HG03039 (cell line): Measurements from ENCODE around the gene GNPTAB.

Experiments used
- ATAC-seq: cut with Tn5 transposase; IDR thresholded peaks from one replicate; pipeline ENCODE4 v1.9.1; 2021; ENCODE audit warnings: mild to moderate bottlenecking, moderate library complexity; ENCODE audit not compliant: unreplicated experiment

The GNPTAB gene

DNA sequence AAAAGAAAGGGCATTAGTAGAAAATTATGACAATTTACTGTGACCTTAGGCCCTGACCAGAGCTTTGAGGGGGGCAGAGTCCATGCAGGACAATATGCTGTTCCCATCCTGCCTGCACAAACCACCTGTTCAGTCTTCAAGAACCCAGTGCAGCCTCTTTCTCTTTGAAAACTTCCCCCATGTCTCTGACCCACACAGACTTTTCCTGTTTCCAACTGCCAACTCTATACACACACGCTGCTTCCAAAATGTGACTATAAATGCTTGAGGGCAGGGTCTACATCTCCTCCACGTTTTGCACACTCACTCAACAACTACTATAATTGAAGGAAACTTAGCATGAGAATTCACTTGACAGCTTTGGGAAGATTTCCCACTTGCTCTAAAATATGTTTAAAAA, 54.9 kb downstream of the GNPTAB start:
- ATAC-seq = no peak

DNA sequence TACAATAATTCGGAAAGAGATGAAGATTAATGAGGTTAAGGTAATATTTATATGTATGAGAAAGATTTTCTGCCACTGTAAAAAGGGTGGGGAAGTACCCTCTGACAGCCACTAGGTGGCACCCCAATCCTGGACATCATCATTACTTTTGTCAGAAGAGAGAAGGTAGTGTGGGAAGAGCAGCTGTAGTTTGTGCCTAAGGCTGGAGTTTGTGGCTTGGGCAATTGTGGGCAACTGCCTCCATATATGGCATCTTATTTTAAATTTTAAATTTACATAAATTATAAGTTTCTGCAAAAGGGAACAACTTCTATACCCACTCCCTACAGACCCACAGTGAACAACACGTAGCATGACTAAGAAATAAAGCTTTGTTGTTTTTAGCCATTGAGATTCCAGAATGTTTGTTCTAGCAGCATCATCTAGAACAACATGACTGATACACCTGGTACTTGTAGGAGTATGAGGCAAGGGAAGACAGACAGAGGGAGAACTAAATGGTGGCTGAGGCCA, 57.1 kb downstream of the GNPTAB start:
- peak; percentile 67 for ATAC-seq

DNA sequence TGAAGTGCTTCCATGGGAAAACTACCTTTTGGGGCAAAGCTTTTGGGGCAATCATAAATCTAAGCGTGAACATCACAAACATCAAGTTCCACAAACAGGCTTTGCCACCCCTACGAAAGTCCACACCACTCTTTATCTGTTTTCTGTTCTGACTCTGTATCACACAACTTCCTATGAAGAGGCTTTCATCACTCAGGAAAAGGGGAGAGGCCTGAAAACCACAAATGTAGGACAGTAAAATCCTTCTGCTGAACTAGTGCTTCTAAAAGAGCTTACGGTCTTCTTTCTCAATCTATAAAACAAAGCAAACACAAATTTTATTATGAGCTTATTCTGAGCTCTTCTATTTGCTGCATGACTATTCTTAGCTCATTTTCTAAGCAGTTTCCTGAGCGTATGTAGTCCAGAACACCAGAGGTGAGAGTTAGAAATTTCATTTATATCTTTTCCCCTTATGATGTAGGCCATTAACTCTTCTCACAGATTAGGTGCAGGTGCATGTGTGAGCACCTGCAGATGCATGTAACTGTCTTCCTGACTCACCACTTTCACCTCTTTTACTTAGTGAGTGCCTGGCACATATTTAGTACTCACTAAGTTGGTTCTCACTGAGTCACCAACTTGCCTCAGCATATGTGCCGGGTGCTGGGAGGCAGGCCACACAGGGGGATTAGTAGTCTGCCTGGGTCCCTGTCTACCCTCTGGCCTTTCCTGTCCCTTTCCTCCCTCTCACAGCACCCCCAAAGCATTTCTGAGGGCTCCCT, 58.6 kb downstream of the GNPTAB start:
- ATAC-seq = no peak

DNA sequence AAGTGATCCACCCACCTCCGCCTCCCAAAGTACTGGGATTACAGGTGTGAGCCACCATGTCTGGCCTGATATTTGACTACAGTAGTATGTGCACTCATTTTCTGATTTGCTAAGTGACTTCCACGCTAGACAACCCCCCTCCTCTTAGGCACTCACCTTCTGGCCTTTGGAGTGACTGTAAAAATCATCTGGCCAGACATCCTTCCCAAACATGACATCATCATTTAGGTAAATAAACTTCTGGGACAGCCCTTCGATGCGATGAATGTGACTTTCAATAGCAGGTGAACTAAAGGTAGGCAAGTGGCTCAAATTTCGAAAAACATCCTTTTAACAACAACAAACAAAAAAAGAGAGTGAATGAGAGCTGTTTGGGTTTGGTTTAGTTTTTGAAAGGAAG, 60.9 kb downstream of the GNPTAB start:
- no peak for ATAC-seq

DNA sequence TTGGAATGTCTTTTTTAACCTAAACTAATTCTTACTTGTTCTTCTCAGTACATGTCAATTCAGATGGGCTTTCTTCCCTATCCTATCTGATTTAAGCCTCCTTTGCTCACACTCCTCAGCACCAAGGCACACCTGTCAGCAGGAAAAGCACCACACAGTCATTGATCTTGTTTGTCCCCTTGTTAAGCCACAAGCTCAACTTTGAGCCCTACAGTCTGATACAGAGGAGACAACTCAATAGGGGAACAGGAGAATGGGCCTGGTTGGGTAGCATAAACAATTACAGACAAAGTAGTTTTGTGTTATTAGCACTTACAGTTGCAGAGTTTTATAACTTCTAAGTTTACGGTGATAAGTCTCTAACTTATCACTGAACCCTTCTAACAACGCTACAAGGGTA, 62.0 kb downstream of the GNPTAB start:
- no peak for ATAC-seq

DNA sequence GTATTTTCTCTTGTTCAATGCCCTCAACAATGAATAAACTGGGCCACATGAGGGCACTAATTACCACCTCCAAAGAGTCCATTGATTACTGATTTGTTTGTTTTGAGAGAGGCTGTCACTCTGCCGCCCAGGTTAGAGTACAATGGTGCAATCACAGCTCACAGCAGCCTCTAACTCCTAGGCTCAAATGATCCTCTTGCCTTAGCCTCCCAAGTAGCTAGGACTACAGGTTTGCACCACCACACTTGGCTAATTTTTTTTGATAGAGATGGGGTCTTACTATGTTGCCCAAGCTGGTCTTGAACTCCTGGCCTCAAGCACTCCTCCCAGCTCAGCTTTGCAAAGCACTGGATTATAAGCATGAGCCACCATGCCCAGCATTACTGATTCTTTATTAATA, 63.2 kb downstream of the GNPTAB start:
- ATAC-seq = no peak

DNA sequence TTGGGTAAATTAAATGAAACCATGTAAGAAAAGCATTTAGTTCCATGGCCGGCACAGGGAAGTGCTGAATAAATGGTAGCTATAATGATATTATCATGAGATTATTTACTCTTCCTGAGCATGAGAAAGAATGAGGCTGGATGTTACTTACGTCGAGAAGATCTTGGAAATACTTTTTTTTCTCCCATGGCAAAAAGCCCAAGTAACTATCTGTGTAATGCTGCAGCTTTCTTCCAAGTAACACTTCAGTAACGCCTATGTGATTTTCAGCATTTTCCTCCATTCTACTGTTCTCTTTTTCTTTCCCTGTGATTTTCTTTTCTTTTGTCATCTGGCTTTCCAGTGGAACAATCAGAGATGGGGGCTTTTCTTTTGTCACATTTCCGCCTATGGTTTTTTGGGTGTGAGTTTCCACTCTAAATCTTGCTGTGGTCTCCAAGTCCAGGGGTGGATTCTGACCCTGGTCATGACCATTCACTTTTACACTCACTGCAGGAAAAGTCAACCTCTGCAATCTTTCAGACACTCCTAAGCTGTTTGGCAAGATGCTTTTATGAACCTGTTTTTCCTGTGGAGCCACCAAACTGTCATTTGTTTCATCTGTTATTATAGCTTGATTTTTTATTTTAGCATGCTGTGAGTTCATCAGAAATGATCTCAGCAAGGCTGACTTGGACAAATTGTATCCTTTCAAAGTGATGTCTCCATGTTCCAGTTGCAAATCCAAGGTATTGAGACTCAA, 66.5 kb downstream of the GNPTAB start:
- no peak for ATAC-seq

DNA sequence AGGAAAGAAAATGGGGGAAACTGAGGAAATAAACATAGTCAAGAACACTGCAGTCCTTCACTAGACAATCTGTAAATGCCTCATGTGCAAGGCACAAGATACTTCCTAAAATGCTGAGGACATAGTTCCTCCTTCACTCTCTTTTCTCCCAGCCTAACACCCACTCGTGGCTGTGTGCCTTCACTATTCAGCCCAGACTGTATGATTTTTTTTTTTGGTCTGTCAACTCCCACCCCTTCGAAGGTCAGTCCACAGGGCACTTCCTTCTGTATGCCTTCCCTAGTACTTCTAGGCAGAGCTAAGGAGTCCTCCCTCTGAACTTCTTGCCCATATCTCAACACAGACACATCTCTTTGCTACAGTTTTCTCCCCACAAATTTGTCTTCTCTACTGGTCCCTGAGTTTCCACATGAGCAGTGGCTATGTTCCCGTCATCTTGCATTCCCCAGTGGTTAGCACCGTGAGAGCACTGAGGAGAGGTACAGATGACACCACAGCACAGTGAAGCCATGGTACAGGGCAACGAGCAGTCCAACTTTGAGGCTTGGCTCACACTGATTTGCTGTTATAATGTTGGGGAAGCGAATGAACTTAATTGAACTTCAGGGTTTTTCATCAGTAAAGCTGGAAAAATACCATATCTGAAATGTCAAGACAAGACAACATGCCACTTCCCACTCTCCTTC, 67.4 kb downstream of the GNPTAB start:
- no peak for ATAC-seq

DNA sequence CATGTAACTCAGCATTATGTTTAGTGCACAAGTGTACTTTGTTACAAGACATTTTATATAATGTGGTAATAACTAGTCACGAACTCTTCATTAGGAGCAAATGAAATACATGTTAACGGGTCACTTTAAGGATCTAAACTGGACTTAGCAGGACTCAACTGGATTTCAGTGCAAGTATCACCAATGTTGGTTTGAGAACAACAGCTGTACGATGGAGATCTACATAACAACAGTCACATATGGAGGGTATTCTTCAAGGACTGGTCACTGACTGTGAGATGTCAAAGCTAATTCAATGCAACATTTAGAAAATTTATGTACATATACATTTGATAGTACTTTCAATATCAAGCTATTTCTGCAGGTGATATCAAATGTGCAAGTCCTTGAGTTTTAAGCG, 69.0 kb downstream of the GNPTAB start:
- no peak for ATAC-seq

DNA sequence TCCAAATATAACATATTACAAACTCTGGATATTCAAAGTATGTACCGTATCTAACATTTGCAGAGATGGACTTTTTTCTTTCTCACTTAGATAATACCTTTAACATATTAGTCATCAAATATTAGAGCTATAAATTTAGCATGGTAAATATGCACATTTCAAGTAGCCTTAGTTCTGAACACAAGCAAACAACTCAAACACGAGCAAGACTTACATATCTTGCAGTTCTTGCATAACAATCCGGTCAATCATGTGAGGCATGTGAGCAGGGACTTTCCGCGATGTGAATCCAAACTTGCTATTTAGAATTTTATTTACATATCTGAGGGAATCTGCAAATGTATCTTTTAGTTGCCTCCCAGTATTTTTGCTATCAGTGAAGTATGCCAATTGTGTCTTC, 69.4 kb downstream of the GNPTAB start:
- ATAC-seq = no peak

DNA sequence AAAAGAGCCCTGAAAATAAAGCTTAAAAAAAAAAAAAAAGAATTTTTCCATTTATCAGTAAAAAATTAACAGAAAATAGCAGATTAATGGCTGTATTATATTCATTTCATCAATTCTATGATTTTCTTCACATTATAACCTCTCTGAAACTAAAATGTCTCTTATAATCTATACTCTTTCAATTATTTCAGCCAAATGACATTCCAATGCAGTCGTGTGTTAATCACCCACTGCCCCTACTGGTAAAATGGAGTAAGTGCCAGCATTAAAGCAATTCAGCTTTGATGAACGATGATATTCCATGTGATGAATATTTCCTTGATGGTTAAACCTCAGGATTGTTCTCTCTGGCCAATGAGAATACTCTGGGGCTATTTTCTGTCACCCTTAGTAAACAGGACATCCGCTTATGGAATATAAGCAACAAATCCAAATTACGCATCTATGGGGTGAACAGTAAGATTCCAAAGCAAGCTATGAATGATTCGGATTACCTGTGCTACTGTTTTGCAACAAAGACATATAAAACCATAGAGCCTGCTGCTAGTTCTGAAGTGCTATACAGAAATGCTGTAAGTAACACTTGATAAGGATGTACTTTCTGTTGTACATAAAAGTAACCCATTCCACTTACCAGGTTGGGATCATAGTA, 71.2 kb downstream of the GNPTAB start:
- ATAC-seq = no peak

DNA sequence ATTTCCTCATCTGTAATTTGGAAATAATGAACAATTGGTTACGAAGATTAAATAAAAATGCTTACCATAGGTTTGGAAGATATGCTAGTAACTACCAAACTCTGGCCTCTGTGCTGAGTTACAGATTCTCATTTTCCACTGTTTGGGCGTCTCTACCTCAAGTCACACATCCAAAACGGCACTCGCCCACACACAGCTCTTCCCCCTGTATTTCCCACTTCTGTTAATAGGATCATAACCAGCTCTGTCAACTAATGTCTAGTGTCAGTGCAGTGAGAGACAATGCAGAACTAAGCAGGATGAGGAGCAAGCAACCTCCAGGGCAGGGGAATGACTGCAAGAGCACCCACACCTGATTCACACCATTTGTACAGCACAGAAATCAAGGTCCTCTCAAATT, 80.6 kb downstream of the GNPTAB start:
- no peak for ATAC-seq

DNA sequence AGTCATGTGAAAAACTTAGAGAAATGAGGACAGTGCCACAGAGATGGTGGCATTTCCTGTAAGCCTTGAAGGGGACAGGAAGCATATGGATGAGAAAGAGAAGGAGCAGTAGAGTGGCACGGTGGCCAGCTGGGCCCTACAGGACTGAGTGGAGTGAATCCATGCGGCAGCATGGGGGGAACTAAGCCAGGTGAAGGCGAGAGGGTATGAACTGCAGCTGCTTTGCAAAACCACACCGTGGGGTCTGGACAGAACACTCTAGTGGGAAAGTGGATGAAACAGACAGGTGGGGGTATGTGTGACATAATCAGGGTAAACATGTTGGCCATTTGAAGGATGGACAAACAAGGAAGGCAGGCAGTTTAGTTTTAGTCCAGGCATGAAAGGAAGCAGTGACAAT, 81.1 kb downstream of the GNPTAB start:
- ATAC-seq = no peak

DNA sequence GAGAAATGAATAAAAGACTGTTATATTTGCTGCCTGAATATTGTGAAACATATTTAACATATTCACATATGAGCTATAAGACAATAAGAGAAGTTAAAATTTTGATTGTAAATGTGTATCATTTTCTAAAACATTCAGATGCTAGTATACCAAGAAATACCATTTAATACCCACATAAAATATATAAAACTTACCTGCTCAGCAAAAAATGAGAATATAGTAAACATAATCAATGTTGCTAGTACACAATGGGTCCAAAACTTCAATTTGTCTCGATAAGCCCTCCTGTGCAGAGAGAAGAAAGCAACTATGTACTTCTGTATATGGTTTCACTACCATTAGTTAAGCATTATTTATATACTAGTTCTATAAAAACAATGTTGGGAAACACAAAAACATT, 81.9 kb downstream of the GNPTAB start:
- ATAC-seq = no peak

DNA sequence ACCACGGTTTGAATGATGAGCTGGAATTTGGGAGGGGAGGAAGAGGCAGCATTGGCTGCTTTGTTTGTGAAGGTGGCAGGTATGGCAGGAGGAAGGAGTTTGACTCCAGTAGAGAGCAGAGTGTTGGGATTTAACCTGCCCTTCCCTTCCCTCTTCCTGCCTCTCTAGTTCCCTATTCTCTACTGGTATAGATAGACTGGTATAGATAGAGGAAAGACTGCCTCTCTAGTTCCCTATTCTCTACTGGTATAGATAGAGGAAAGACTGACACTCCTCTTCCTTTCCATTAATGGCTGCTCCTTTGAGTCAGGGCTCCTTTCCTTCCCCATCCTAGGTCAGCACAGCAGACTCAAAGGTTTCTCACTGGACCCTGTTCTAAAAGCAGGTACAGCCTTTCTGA, 83.1 kb downstream of the GNPTAB start:
- no peak for ATAC-seq

DNA sequence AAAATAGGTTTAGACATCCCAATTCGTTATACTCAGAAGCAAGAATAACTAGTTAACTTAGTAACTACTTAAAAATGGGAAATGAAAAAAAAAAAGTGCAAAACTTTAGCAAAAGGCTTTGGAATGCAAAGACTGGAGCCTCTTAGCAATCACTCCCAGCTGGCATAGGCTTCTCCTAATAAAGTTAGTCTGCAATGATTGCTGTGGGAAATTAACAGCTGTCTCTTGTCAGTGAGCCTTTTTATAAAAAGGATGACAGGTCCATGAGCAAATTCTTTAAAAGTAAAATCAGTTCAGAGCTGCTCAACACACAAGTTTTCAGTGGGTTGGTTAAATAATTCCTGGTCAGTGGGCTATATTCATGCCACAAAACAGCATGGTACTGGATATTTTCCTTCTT, 84.1 kb downstream of the GNPTAB start:
- no peak for ATAC-seq

DNA sequence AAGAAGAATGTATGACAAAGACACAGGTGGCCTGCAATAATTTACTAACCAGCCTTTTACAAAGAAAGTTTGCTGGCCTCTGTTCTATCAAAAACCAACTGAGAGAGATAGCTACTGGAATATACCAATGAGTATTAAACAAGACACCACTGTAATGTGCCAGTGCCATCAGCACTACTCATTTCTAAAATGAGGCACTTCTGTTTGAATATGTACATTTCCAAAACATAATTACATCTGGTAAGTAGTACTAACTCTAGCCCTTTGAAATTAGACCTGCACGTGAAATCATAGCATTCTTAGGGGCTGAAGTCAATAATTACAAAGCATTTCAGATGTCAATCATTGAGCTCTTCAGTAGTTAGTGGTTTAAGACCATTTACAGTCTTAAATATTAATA, 84.6 kb downstream of the GNPTAB start:
- ATAC-seq = no peak

DNA sequence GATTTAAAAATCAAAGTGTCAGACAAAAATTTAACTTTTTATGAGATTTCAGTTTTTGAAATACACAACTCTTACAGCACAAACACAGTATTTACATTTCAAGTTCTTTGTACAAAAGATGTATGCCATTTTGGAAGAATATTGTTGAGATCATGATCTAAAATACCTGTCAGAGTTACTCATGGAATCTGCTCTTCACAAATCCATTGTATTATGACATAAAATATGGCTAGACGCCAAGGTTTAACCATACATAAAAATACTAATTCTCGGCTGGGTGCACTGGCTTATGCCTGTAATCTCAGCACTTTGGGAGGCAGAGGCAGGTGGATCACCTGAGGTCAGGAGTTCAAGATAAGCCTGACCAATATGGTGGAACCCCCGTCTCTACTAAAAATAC, 85.3 kb downstream of the GNPTAB start:
- ATAC-seq = no peak

DNA sequence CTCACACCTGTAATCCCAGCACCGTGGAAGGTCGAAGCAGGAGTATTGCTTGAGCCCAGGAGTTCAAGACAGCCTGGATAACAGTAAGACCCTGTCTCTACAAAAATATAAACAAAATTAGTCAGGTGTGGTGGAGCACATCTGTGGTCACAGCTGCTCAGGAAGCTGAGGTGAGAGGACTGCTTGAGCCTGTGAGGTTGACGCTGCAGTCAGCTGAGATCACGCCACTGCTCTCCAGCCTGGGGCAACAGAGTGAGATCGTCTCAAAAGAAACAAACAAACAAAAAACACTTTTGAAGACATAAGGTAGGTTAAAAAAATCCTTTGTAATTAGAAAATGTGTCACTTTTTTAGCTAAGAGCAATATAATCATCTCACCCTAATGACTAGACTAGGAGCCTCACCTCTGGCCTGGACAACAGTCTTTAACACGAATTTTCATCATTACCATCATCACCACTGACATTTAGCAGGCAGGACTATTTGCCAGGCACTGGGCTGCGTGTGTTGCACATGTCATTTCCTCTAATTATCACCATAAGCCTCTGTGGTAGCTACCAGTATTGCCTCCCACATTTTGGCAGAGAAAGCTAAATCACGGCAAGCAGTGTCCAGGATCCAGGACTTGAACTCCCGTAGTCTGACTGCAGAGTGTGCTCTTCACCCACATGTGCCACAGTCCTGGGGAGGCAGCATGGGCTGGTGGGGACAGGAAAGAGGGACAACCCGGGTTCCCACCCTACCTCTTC, 86.9 kb downstream of the GNPTAB start:
- ATAC-seq = peak; percentile 95

DNA sequence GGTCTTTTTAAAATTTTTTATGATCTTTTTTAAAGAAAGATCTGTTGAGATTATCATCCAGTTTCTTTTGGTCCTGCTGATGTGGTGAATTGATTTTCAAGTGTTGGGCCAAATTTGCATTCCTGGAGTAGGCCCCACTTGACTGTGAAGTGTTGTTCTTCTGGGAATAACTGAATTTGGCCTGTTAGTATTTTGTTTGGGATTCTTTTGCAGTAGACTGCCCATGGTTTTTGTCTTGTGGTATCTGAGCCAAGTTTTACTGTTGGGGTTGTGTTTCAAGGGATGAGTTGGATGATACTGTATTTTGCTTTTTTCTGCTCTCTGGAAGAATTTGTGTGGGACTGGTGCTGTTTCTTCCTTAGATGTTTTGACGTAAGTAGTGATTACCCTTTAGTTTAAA, 87.5 kb downstream of the GNPTAB start:
- no peak for ATAC-seq

DNA sequence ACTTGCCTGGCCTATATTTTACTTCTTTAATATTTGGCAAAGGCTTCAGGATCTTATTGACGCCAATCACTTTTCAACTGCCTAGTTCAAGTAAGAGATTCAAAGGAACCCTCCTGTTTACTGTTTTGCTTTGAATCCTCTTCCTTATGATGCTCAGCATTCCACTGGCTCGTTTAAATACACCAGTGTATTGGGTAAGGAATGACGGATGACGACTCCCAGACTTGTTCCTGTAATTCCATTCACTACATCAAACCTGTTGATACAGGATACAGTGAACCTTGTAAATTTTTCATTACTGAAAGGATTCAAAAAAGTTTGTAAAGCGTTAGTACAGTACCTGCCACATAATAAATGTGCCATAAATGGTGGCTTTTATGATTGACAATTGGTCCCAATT, 89.8 kb downstream of the GNPTAB start:
- ATAC-seq = no peak
